T47D (cell line): ENCODE measurements around the gene CNIH4.

Experiments
- DNase-seq, 2 experiments: peaks; one replicate each; pipeline versions ENCODE4 v3.0.0 to v3.0.0-alpha.2; 2011 to 2012; ENCODE audit warnings: low read depth in 1 of 2, low spot score in 1 of 2
- JUND ChIP-seq: IDR thresholded peaks from 2 replicates; pipeline ENCODE4 v1.6.1; 2012; ENCODE audit warnings: low read depth
- in situ Hi-C: cut with HindIII; loops from 2 replicates; pipeline ENCODE4 v1.10.0; 2016; ENCODE audit warnings: low sequenced_read_pairs, low pct_unique_long_range_greater_than_20kb

The CNIH4 gene

DNA sequence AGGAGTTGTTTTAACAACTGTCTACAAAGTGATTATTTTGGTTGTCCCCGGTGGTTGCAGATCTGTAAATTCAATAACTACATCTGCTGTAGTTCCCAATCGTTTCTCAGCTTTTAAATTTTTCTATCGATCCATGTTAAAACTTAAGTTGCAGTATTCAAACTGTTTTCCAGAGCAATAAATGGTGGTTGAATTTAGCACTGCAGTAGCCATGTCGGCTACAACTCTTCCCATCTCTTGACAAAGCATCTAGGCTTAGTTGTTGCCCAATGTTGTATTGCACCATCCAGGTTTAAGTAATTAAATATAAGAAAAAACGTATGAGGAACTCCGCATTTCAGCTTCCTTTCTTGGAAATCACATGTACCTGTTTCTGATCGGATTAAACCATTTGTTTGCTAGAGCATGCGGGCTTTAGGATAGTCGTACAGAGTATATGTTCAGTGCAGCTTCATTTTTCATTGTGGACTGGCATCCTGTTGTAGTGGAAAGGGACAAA is 996 bp downstream of the CNIH4 start:
- peak in 1 of 2 experiments; percentile 41 for DNase-seq
- no peak for TF ChIP-seq JUND
- in situ Hi-C loops: no loop called here

DNA sequence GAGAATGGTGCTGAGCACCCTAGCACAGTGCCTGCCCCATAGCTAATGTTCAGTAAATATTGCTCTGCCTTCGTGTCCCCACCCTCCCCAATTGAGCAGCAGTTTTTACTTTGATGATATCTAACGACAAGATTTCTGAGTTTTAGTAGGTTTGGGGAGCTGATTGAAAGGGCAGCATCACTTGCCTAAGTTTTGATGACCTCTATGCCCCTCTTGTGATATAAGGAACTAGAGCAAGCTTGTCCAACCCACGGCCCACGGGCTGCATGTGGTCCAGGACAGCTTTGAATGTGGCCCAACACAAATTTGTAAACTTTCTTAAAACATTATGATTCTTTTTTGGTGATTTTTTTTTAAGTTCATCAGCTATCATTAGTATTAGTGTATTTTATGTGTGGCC is 1.6 kb downstream of the CNIH4 start:
- DNase-seq: no peak
- in situ Hi-C loops: no loop called here
- no peak for TF ChIP-seq JUND

DNA sequence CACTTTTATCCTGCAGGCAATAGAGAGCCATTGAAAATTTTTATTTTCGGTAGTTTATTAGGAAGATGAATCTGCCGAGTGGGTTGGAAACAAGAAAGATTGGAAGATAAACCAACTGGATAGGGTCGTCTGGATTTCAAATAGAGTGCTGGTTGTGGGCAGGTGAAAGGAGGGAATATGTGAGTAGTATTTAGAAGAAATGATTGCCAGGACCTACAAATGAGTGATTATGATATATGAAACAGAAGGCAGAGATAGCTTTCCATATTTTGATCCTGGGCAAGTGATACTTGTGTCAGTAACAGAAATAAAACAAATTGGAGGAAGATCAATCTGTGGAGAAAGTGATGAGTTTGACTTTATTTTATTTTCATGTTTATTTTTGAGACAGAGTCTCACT is 2.5 kb downstream of the CNIH4 start:
- in situ Hi-C loops: no loop called here
- no peak for TF ChIP-seq JUND
- DNase-seq: no peak

DNA sequence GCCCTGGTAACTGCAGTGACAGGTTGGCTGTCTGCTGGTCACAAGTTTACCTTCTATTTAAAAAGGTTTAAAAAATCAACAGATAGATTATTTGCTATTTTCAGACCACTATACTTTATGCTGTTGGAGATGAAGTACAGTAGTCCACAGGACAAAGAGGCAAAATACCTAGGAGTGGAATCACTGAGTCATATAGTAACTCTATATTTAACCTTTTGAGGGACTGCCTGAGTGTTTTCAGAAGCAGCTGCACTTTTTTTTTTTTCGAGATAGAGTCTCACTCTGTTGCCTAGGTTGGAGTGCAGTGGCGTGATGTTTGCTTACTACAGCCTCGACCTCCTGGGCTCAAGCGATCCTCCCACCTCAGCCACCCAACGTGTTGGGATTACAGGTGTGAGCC is 11.7 kb downstream of the CNIH4 start:
- in situ Hi-C loops: no loop called here
- TF ChIP-seq JUND: no peak
- DNase-seq: no peak

DNA sequence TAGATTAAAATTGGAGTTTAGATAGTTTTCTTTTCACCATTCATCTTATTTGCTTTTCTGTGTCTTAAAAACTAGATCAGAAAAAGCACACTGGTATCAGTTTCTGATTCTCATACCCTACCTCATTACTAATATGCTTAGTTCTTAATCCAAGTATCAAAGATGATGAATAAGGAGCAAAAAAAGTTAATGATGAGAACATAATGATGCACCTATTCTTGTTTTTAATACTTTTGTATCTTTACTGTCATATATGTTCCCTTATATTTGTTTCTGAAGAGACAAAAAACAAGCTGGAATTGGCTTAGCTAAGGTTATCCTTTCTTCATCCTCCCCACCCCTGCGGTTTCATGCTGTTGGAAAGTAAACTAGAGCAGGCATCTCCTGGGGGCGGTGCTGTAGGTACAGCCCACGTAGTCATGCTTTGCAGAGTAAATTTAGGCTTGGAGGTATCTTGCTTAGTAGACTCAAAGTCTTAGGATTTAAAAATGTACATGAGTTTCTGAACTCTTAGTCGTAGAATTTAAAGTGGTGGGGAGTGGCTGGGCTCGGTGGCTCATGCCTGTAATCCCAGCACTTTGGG is 16.4 kb downstream of the CNIH4 start:
- TF ChIP-seq JUND: no peak
- in situ Hi-C loops: no loop called here
- DNase-seq: no peak

DNA sequence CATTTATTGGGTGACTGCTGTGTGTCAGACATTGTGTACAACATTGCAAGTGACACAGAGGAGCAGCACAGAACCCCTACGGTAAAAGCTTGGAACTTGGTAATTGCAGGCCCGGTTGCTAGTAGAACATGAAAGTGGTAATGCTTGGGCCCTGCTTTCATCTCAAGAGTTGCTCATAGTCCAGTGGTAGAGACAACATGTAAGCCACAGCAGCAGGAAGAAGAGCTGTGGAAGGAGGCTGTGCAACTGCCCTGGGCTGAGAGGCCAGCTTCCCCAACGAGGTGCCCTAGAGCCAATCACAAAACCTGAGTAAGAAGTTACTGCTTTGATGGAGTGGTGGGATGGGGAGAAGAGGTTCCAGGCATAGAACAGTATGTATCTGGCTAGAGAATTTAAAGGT is 18.4 kb downstream of the CNIH4 start:
- in situ Hi-C loops: no loop called here
- no peak for DNase-seq
- TF ChIP-seq JUND: no peak

DNA sequence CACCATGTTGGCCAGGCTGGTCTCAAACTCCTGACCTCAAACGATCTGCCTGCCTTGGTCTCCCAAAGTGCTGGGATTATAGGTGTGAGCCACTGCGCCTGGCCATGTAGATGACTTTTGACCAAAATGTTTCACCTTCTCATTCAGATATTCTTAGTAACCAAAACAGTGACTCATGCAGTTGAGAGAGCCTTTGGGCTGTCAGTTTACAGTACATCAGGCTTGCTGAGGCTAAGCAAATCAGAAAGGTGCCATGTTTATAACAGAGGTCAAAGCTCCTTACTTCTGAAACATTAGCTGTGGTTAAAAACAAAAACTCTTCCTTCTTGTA is 21.0 kb downstream of the CNIH4 start:
- no peak for TF ChIP-seq JUND
- DNase-seq: no peak
- in situ Hi-C loops: no loop called here

DNA sequence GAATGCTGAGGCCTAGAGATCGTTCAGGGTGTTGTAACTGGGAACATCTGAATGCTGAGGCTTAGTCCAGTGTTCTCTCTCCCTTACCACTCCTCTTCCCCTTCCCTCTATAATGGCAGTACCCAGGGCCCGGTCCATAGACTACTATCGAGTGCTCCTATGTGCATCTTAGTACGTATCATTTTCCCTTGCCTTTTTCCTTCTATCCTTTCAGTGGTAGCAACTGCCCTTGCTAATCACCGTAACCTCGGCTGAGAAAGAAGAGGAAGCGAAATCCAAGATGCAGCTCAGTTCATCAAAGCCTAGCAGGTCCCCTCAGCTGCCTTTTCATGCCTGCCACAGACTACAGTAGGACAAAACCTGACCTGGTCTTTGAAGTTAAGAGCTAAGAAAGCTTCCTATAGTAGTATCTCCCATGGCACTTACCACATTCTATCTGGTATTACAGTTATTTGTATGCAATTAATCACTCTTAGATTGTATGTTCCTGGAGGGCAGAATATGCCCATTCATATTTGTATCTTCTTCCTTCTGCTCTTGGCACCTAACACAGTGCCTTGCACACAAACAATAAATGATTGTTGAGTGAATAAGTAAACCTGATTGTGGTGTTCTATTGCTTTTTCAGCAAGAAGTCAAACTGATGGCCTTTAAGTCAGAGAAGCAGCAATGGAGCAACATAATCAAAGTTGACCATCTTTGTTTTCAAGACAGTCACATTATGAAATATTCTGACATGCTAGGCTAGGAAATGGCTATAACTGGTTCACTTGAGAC is 22.4 kb downstream of the CNIH4 start:
- TF ChIP-seq JUND: no peak
- in situ Hi-C loops: no loop called here
- no peak for DNase-seq

DNA sequence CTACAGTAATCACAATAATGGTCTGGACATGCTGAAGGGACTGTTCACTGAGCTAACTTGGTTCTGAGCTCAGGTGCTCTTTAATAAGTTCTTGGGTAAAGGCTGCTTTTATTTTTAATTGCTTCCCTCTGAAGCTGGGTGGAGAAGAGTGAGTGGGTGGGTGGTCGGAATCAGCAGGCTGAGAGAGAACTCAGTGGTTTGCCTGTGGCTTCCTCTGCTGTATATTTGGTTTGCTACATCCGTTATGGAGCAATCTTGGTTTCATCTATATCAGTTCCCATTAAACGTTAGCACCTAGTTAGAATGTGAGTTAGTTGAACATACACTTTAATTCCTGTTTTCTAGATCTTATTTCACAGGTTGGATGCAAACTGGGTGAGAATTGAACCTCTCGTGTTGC is 23.3 kb downstream of the CNIH4 start:
- no peak for TF ChIP-seq JUND
- in situ Hi-C loops: no loop called here
- no peak for DNase-seq

DNA sequence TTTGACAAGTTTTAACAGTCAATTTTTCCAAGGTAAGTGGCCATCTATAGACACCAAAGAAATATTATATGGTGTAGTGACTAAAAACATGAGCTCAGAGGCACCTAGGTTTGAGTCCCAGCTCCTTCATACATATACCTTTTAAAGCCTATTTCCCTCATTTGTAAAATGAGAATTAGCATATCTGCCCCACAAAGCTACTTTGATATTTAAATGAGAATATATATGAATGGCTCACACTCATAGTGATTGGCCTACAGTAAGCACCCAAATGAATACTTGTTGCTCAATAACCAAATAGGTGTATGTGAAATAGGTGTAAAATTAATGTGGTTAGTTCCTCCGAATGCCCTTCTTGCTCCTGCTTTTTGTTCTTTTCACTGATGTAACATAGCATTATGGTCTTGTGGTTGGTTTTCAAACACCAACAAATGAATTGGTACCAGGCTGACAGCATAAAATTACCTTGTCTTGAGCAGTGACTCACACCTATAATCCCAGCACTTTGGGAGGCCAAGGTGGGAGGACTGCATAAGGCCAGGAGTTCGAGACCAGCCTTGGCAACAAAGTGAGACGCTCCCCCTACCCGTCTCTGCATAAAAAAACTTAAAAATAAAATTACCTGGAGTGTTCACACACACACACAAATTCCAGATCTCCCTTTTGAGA is 25.3 kb downstream of the CNIH4 start:
- DNase-seq: no peak
- in situ Hi-C loops: no loop called here
- TF ChIP-seq JUND: no peak

DNA sequence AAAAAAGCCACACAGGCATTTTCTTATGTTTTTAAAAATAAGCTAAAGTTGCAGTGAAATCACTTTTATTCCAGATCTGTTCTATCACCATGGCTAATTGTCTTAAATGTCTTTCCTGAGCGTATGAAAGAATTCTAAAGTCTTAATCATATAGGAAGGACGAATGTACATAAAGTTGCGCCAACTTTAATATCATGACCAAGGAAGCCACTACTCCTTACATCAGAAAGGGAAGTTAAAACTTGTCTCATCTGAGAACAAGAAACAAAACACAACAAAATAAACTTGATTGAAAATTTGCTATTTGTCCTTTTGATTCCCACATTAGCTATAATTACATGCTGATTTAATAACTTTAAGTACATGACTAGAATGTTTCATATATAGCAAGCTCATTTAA is 26.5 kb downstream of the CNIH4 start:
- in situ Hi-C loops: no loop called here
- no peak for DNase-seq
- TF ChIP-seq JUND: no peak

DNA sequence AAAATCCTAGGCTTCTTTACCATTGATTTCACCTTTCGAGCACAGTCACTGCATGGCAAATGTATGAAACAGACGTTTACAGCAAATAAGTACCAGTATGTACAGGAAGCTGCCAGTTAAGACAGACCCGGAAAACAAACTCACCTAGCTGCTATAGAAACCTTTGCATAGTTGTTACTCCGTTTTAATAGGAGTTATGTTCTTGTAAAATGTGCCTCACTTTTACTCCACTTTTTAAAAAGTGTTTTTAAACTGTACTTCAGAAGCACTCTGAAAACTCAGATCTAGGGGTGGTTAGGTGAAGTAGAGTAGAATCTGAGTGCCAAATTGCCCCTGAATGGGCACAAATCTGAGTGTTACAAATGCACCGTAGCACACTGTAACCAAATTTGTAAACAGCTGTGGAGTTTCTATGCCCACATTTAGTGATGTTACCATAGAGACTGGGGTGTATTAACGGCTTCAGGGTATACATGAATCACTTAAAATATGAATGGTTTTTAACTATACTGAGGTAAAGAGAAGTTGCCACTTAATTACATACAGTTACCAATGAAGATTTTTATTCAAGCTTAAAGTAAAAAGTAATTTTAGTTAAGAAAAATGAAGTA is 30.7 kb downstream of the CNIH4 start:
- no peak for DNase-seq
- in situ Hi-C loops: no loop called here
- no peak for TF ChIP-seq JUND

DNA sequence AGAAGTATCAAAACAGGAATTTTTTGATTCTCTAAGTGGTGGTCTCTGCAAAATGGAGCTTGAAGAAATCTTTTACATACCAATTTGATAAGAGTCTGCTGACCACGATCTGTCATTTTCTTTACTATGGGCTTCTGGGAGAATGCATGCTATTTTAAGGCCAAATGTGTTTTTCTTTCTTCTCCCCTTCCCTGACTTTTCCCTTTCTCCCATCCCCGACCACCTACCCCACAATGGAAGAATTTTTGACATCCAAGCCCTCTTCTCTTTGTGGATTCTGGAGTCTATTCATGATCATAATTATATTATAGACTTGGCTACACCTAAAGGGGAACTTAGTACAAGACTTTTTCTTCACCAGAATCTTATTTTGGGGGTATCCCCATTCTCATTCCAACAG is 31.3 kb downstream of the CNIH4 start:
- TF ChIP-seq JUND: no peak
- no peak for DNase-seq
- in situ Hi-C loops: no loop called here
